Karpas-422 (cell line): ENCODE results near the gene CHST15. TPM values are rescaled to one million over a fixed set of nuclear protein-coding genes. Genes with fewer than 3 reads are reported as not detected.

Source experiments
- DNase-seq: peaks from one replicate; pipeline ENCODE4 v3.0.0-alpha.2; 2015
- H2AFZ ChIP-seq: fragments of 200-600 bp; sonication (generic); 2 replicates; pipeline ENCODE4 v1.6.1; 2014; ENCODE audit warnings: antibody characterized with exemption, low read length, mixed read lengths
- H3K27ac ChIP-seq: fragments of 200-600 bp; sonication (generic); 2 replicates; pipeline ENCODE4 v1.5.1; 2014; ENCODE audit warnings: mild to moderate bottlenecking, low read length, moderate library complexity
- H3K27me3 ChIP-seq: fragments of 200-600 bp; sonication (generic); 2 replicates; pipeline ENCODE4 v1.6.1; 2014; ENCODE audit warnings: low read length, mixed read lengths
- H3K36me3 ChIP-seq: fragments of 200-600 bp; sonication (generic); 2 replicates; pipeline ENCODE4 v1.6.1; 2014; ENCODE audit warnings: low read length, mixed read lengths; ENCODE audit not compliant: insufficient read depth
- H3K4me1 ChIP-seq: fragments of 200-600 bp; sonication (generic); 2 replicates; pipeline ENCODE4 v1.6.1; 2014; ENCODE audit warnings: mild to moderate bottlenecking, low read length, mixed read lengths
- H3K4me2 ChIP-seq: fragments of 200-600 bp; sonication (generic); 2 replicates; pipeline ENCODE4 v1.6.1; 2014; ENCODE audit warnings: low read length, low read depth, mild to moderate bottlenecking; ENCODE audit not compliant: poor library complexity, severe bottlenecking
- H3K4me3 ChIP-seq: fragments of 200-600 bp; sonication (generic); 2 replicates; pipeline ENCODE4 v1.5.1; 2014; ENCODE audit warnings: mild to moderate bottlenecking, antibody characterized with exemption, low read length, mixed read lengths
- H3K79me2 ChIP-seq: fragments of 200-600 bp; sonication (generic); 2 replicates; pipeline ENCODE4 v1.6.1; 2014; ENCODE audit warnings: mild to moderate bottlenecking, low read length, mixed read lengths
- H3K9ac ChIP-seq: fragments of 200-600 bp; sonication (generic); 2 replicates; pipeline ENCODE4 v1.6.0; 2014; ENCODE audit warnings: low read length
- H3K9me2 ChIP-seq: fragments of 200-600 bp; sonication (generic), shearing (Covaris generic); replicated peaks from 2 replicates; pipeline ENCODE4 v1.6.0; 2014; ENCODE audit warnings: mild to moderate bottlenecking, low read length, moderate library complexity; ENCODE audit not compliant: insufficient read depth
- H3K9me3 ChIP-seq: fragments of 300-700, 200-600 bp; sonication (generic); 2 replicates; pipeline ENCODE4 v1.6.1; 2014; ENCODE audit warnings: low read length, mixed read lengths
- H4K20me1 ChIP-seq: fragments of 200-600 bp; sonication (generic); 2 replicates; pipeline ENCODE4 v1.6.1; 2014; ENCODE audit warnings: mild to moderate bottlenecking, antibody characterized with exemption, low read length, low read depth; ENCODE audit not compliant: insufficient read depth
- total RNA-seq: library from RNA; depleted of rRNA; stranded (reverse); fragments of >200 nt; shearing (Covaris generic); gene quantifications from 2 replicates; pipeline ENCODE4 v1.2.3, GENCODE V29; 2014; ENCODE audit warnings: low replicate concordance

Gene CHST15
- total RNA-seq, 1 experiment from 2014 or later: not detected

DNA sequence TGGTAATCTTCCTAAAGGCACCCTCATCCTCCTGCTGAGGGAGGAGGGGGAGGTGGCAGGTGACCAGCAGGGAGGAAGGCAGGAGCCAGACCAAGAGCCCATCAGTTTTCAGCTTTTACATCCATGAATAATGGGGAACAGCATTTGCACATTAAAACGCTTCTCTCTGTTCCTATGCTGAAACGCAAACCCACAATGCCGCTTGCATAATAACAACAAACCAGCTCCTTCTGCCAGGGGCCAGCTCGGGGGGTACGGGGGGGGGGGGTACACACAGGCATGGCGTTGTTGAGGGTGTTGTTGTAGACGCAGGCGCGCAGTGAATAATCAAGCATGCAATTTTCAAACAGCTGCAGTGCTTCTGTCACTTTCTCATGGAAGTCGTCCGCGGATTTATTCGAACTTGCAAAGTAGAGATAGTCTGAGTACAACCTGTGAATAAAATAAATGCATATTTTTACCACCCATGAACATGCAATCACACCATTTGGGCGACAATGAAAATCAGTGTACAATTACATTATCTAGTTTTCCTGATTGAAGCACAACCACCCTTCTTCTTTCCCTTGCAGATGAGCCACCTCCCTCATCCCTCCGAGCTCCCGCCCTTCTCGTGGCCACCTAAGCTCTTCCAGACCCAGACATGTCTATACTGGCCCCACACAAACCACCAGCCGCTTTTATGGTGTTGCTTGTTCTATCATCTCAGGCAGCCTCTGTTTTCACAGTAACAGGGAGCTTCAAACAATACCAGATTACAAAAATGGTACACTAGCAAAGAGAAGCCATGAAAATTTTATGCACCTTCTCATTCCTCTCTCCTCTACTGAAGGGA, 72.2 kb downstream of the CHST15 start:
- H3K27ac ChIP-seq: no peak overlapping the region
- no peak overlapping the region for H3K4me2 ChIP-seq
- no peaks in the 10 kb centered on the region for H4K20me1 ChIP-seq
- no peak overlapping the region for H2AFZ ChIP-seq
- no peak overlapping the region for H3K4me3 ChIP-seq
- H3K9ac ChIP-seq: no peak overlapping the region
- H3K36me3 ChIP-seq: no peaks in the 10 kb centered on the region
- H3K27me3 ChIP-seq: no peaks in the 10 kb centered on the region
- H3K4me1 ChIP-seq: no peaks in the 10 kb centered on the region
- DNase-seq: no peak
- no peaks in the 10 kb centered on the region for H3K79me2 ChIP-seq
- H3K9me3 ChIP-seq: no peaks in the 10 kb centered on the region
- H3K9me2 ChIP-seq: no peaks in the 10 kb centered on the region

DNA sequence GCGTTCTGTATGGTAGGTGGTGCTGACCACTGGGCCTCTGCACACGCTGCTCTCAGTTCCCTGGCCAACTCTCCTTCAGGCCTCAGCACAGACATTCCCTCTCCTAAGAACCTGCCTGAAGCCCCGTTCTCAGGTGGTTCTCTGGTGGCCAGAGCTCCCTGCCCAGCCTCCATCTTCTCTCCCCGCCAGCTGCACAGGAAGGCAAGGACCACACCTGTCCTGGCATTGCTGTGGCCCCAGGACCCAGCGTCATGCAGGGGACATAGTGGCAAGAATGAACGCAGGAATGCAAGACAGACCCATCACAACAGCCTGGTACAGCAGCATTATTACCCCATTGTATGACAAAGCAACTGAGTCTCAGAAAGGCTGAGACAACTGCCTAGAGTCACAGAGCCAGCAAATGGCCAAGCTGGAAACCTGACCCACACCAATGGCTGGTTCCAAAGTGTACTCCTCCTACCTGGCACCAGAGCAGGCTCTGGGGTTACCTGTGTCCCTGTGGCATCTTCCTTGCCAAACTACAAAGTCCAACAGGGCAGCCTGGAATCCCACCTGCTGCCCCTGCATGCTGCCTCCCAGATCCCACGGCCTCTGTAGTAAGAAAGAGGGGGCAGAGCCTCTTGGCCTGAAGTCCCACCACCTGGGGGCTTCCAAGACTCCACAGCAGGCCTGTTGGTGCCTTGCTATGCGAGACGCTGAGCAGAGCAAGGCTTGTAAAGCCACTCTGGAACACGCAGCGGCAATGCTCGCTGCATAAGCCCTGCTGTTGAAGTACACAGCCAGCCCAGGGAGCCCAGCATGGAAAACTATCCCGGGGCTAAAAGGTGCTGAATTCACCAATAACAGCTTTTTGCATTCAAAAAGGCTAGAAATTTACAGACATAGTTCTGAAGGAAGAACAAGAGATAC, 73.3 kb downstream of the CHST15 start:
- no peak overlapping the region for H2AFZ ChIP-seq
- H3K79me2 ChIP-seq: no peaks in the 10 kb centered on the region
- H3K27me3 ChIP-seq: no peaks in the 10 kb centered on the region
- H3K27ac ChIP-seq: no peak overlapping the region
- no peaks in the 10 kb centered on the region for H3K9me3 ChIP-seq
- DNase-seq: no peak
- H3K9ac ChIP-seq: no peak overlapping the region
- H3K4me1 ChIP-seq: no peaks in the 10 kb centered on the region
- no peaks in the 10 kb centered on the region for H3K36me3 ChIP-seq
- no peaks in the 10 kb centered on the region for H3K9me2 ChIP-seq
- H3K4me3 ChIP-seq: no peak overlapping the region
- H4K20me1 ChIP-seq: no peaks in the 10 kb centered on the region
- H3K4me2 ChIP-seq: no peak overlapping the region

DNA sequence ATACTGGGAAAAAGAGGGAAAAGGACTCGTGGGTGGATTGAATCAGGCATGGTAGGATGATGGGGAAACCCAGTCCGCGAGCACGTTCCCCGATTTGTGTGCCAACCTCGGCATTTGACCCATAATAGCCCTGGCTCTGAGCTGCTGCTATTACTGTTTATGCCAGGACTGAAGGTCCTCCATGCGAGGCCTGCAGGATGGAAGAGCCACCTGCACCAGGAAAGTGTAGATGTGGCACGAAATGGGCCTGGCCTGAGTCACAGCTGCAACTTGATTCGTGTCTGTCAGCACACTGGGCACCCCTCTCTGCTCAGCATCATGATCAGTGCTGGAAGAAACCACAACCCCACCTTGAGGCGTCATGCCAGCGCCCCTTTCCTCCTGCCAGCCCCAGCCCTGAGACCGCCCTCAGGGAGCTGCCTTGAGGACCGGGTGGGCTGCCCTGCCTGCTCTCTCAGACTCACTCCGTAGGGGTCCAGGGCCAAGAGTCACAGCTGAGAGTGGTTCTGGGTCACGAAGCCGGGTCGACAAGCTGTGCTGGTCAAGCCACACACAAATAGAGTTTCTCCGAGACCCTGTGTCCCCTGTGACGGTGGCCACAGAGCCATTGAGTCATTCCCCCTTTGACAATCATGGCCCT, 74.4 kb downstream of the CHST15 start:
- DNase-seq: no peak
- Histone ChIP-seq H3K9me2 (no peaks in the 10 kb centered on the region), H3K9ac (no peak overlapping the region), H3K9me3 (no peaks in the 10 kb centered on the region), H3K27ac (no peak overlapping the region), H2AFZ (no peak overlapping the region), H3K4me2 (no peak overlapping the region), H3K36me3 (no peaks in the 10 kb centered on the region), H3K79me2 (no peaks in the 10 kb centered on the region), H3K4me1 (no peaks in the 10 kb centered on the region), H3K27me3 (no peaks in the 10 kb centered on the region), H4K20me1 (no peaks in the 10 kb centered on the region), H3K4me3 (no peak overlapping the region)

DNA sequence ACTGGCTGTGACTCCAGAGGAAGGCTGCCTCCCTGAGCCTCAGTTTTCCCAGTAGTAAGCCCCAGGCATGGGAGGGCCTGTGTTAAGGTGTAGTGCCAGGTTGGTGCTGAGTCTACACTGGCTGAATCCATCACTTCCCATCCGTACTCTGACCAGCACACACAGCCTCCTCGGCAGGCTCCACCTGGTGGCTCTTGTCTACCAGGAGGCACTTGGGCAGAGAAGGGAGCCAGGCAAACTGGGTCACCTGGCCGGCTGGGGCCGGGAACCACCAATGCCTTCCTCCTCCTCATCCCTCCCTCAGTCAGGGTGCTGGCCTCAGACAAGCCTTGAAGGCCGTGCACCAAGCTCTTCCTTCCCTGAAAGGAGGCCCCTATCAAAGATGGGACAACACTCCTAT, 75.7 kb downstream of the CHST15 start:
- Histone ChIP-seq H3K4me3 (no peak overlapping the region), H3K27me3 (no peaks in the 10 kb centered on the region), H3K4me1 (no peaks in the 10 kb centered on the region), H3K9me2 (no peaks in the 10 kb centered on the region), H2AFZ (no peak overlapping the region), H3K9ac (no peak overlapping the region), H4K20me1 (no peaks in the 10 kb centered on the region), H3K9me3 (no peaks in the 10 kb centered on the region), H3K4me2 (no peak overlapping the region), H3K36me3 (no peaks in the 10 kb centered on the region), H3K79me2 (no peaks in the 10 kb centered on the region), H3K27ac (no peak overlapping the region)
- DNase-seq: no peak

DNA sequence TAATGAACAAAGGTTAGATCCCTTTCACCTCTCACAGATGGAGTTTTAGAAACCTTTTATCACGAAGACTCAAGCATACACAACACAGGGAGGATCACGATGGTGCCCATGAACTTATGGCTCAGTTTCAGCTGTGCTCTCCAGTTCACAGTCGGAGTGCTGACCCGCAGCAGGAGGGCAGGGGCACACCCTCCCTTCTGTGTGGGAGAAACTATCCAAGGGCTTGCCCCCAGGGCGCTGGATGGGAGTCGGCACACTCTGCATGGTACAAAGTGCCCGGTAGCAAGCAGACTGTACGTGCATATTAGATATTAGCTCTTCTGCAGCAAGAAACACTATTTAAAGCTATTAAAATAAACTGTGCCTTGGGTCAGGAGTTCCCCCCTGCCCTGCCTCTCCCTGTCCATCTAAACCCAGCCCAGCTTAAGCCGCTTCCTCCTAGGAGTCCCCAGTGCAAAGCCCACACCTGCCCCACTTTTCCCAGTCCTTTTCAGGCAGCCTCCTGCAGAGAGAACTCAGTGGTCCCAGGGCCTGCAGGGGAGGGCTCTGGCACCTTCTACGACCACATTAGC, 76.5 kb downstream of the CHST15 start:
- H3K9me3 ChIP-seq: no peaks in the 10 kb centered on the region
- no peaks in the 10 kb centered on the region for H3K4me1 ChIP-seq
- no peaks in the 10 kb centered on the region for H4K20me1 ChIP-seq
- H3K79me2 ChIP-seq: no peaks in the 10 kb centered on the region
- H3K9me2 ChIP-seq: no peaks in the 10 kb centered on the region
- no peak overlapping the region for H3K27ac ChIP-seq
- H3K27me3 ChIP-seq: no peaks in the 10 kb centered on the region
- H3K9ac ChIP-seq: no peak overlapping the region
- no peak overlapping the region for H3K4me2 ChIP-seq
- no peak overlapping the region for H2AFZ ChIP-seq
- no peak overlapping the region for H3K4me3 ChIP-seq
- no peaks in the 10 kb centered on the region for H3K36me3 ChIP-seq
- DNase-seq: no peak

GRCh38 chr10:124015991-124016390, 77.4 kb downstream of the CHST15 start:
- Histone ChIP-seq H3K27ac (no peak overlapping the region), H3K36me3 (no peaks in the 10 kb centered on the region), H2AFZ (no peak overlapping the region), H3K9me2 (no peaks in the 10 kb centered on the region), H3K9ac (no peak overlapping the region), H4K20me1 (no peaks in the 10 kb centered on the region), H3K27me3 (no peaks in the 10 kb centered on the region), H3K4me2 (no peak overlapping the region), H3K79me2 (no peaks in the 10 kb centered on the region), H3K4me1 (no peaks in the 10 kb centered on the region), H3K4me3 (no peak overlapping the region), H3K9me3 (no peaks in the 10 kb centered on the region)
- no peak for DNase-seq

DNA sequence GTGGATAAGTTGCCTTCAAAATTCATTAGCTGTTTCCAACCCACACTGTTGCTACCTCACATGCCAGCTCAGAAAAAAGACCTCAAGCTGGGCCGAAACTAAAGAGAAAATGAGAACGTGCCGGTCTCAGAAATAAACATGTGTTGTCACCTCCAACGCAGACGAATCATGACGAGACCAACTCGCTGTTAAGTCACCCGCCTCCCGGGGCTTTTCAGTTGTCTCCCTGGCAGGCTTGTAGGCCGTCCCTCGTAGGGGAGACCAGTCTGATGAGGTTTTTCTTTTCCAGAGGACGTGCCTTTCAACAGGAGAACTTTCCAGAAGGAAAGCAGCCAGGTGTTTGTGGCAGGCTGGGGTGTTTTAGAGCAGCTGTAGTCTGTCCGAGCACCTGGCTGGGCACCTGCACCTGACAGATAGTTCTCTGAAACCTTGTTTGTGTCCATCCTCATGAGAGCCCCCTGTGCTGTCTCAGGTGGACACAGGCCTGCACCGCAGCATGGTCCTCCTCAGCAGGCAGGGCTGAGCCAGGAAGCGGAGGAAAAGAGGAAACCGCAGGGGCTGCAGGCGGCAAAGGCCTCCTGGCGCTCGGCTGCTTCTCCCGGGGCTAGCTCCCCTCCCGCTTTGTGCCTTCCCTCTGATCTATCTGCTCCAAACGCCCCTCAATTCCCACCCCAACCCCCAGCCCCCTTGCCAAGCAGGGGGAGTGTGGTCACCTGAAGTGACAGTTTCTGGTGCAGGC, 78.8 kb downstream of the CHST15 start:
- H3K36me3 ChIP-seq: no peaks in the 10 kb centered on the region
- H3K4me3 ChIP-seq: no peak overlapping the region

More for the DNA sequence above, 78.8 kb downstream of the CHST15 start:
- Histone ChIP-seq H3K27me3 (no peaks in the 10 kb centered on the region), H3K79me2 (no peaks in the 10 kb centered on the region), H3K9me2 (no peaks in the 10 kb centered on the region), H4K20me1 (no peaks in the 10 kb centered on the region), H3K27ac (no peak overlapping the region), H3K9me3 (no peaks in the 10 kb centered on the region), H3K9ac (no peak overlapping the region), H3K4me1 (no peaks in the 10 kb centered on the region), H3K4me2 (no peak overlapping the region), H2AFZ (no peak overlapping the region)
- no peak for DNase-seq
